Keratinocyte (primary cell): ENCODE measurements around the gene CD163. TPM values are rescaled to one million over a fixed set of nuclear protein-coding genes. Genes with fewer than 3 reads are reported as not detected.

Source experiments
- DNase-seq: peaks from one replicate; pipeline ENCODE4 v3.0.0-alpha.2; 2011; ENCODE audit warnings: low read depth, missing footprints, low spot score
- FAIRE-seq: peaks from 2 replicates; lab custom pipeline; 2011; peaks lifted over from hg19 to GRCh38; lab: Jason Lieb, UNC
- H2AFZ ChIP-seq: 2 replicates; pipeline ENCODE4 v1.6.0; 2012; ENCODE audit warnings: low read length, control low read depth, inconsistent platforms; ENCODE audit not compliant: control insufficient read depth
- H3K27ac ChIP-seq: 2 replicates; pipeline ENCODE4 v1.5.1; 2011; ENCODE audit warnings: low read length; ENCODE audit not compliant: control insufficient read depth, insufficient read depth
- H3K27me3 ChIP-seq: 3 replicates; pipeline ENCODE4 v1.6.0; 2011; ENCODE audit warnings: low read length; ENCODE audit not compliant: control insufficient read depth, insufficient read depth; ENCODE audit errors: extremely low read depth
- H3K36me3 ChIP-seq, 2 experiments: 2 replicates in 1 of 2; 3 replicates in 1 of 2; pipeline ENCODE4 v1.5.1; 2011; ENCODE audit warnings: low read length in 2 of 2, mild to moderate bottlenecking in 1 of 2; ENCODE audit not compliant: control insufficient read depth in 2 of 2, insufficient read depth in 2 of 2; ENCODE audit errors: extremely low read depth in 1 of 2
- H3K4me1 ChIP-seq: 3 replicates; pipeline ENCODE4 v1.5.1; 2011; ENCODE audit warnings: low read length; ENCODE audit not compliant: control insufficient read depth, insufficient read depth; ENCODE audit errors: extremely low read depth
- H3K4me2 ChIP-seq: 3 replicates; pipeline ENCODE4 v1.6.0; 2011; ENCODE audit warnings: low read depth, low read length; ENCODE audit not compliant: control insufficient read depth, insufficient read depth; ENCODE audit errors: extremely low read depth
- H3K4me3 ChIP-seq, 3 experiments: fragments of 200-600 bp in 1 of 3; sonication (generic) in 1 of 3; 2 replicates in 2 of 3; 3 replicates in 1 of 3; pipeline ENCODE4 v1.5.1; 2011 to 2016; ENCODE audit warnings: low read length in 3 of 3, mild to moderate bottlenecking in 3 of 3, control low read depth in 2 of 3, inconsistent platforms in 1 of 3, low read depth in 1 of 3, mixed read lengths in 1 of 3, mixed run types in 1 of 3, moderate library complexity in 1 of 3; ENCODE audit not compliant: control insufficient read depth in 2 of 3, insufficient read depth in 2 of 3; ENCODE audit errors: extremely low read depth in 1 of 3
- H3K79me2 ChIP-seq: 2 replicates; pipeline ENCODE4 v1.6.0; 2012; ENCODE audit warnings: low read length; ENCODE audit not compliant: control insufficient read depth, insufficient read depth
- H3K9ac ChIP-seq: 3 replicates; pipeline ENCODE4 v1.6.0; 2011; ENCODE audit warnings: low read length; ENCODE audit not compliant: control insufficient read depth, insufficient read depth; ENCODE audit errors: extremely low read depth
- H3K9me1 ChIP-seq: 3 replicates; pipeline ENCODE4 v1.6.0; 2011; ENCODE audit warnings: low read length; ENCODE audit not compliant: control insufficient read depth, insufficient read depth; ENCODE audit errors: extremely low read depth
- H3K9me3 ChIP-seq: 2 replicates; pipeline ENCODE4 v1.5.1; 2012; ENCODE audit warnings: low read depth, low read length; ENCODE audit not compliant: control insufficient read depth
- H4K20me1 ChIP-seq: 3 replicates; pipeline ENCODE4 v1.6.0; 2011; ENCODE audit warnings: low read length; ENCODE audit not compliant: control insufficient read depth, insufficient read depth; ENCODE audit errors: extremely low read depth
- CTCF ChIP-seq, 3 experiments: IDR thresholded peaks in 1 of 3; conservative IDR thresholded peaks in 1 of 3; optimal IDR thresholded peaks in 1 of 3; 2 replicates in 2 of 3; 3 replicates in 1 of 3; pipeline versions ENCODE3 to v1.5.1; 2011; ENCODE audit warnings: low read length in 3 of 3, mild to moderate bottlenecking in 3 of 3, moderate library complexity in 2 of 3, control low read depth in 1 of 3, inconsistent platforms in 1 of 3; ENCODE audit not compliant: insufficient read depth in 2 of 3; ENCODE audit errors: extremely low read depth in 1 of 3
- EZH2 ChIP-seq: IDR thresholded peaks from one replicate; pipeline ENCODE4 v1.6.1; 2012; ENCODE audit warnings: inconsistent platforms, mild to moderate bottlenecking, low read length, moderate library complexity
- dilution Hi-C: fragments of 300-500 bp; cut with MboI; formaldehyde crosslinking; loops from one replicate; pipeline ENCODE4 v1.7.0; 2020; ENCODE audit warnings: low sequenced_read_pairs; ENCODE audit not compliant: extremely low pct_ligation_motif_present
- polyA plus RNA-seq, 5 experiments: library from polyadenylated mRNA; depleted of rRNA in 3 of 5; stranded (reverse) in 3 of 5; stranded (forward) in 1 of 5; unstranded in 1 of 5; fragments of >200 nt; gene quantifications; 1 replicate in 1 of 5; 2 replicates in 3 of 5; 3 replicates in 1 of 5; pipeline versions ENCODE4 v1.2.1 to v1.2.3, GENCODE V29; 2011 to 2012; ENCODE audit warnings: missing spikeins in 2 of 5, low read depth in 1 of 5, low replicate concordance in 1 of 5

CD163 gene
- polyA plus RNA-seq, 1 donor (not counting 4 experiments of a cell fraction or from before 2014, with no cell fraction given), result 0.14 TPM

- H3K27me3 ChIP-seq, result no peaks in the 10 kb centered on the region
- no peaks in the 10 kb centered on the region for H3K9me3 ChIP-seq
- DNase-seq (no peak), FAIRE-seq (peak; percentile 36)
- H2AFZ ChIP-seq, result peak overlapping the region; percentile 54
- no peak overlapping the region for H3K9ac ChIP-seq
- TF ChIP-seq EZH2 (no peak), CTCF (optimal IDR thresholded peaks at IDR 0.05 in 1 of 3, IDR thresholded peaks at IDR 0.05 in 1 of 3, conservative IDR thresholded peaks at IDR 0.05 in 1 of 3; ENCODE audit: extremely low read depth in 1 of 3, insufficient read depth in 2 of 3, low read length in 3 of 3) (no peak)
- no peak overlapping the region for H3K4me2 ChIP-seq
- H3K79me2 ChIP-seq, result no peaks in the 10 kb centered on the region
- no peaks in the 10 kb centered on the region for H3K36me3 ChIP-seq
- no peak overlapping the region for H3K27ac ChIP-seq
- no peak overlapping the region for H3K4me3 ChIP-seq
- H3K4me1 ChIP-seq, result peaks cover 13% of the 10 kb centered on the region
- no peaks in the 10 kb centered on the region for H4K20me1 ChIP-seq
- dilution Hi-C loops, result no loop called here
- H3K9me1 ChIP-seq, result no peaks in the 10 kb centered on the region
These were observed 68.9 kb downstream of the CD163 start for GRCh38 chr12:7434670-7435069.

GRCh38 chr12:7433276-7433822 is 70.2 kb downstream of the CD163 start:
- Histone ChIP-seq H3K9ac (no peak overlapping the region), H3K9me3 (no peaks in the 10 kb centered on the region), H3K79me2 (no peaks in the 10 kb centered on the region), H3K27me3 (no peaks in the 10 kb centered on the region), H3K9me1 (no peaks in the 10 kb centered on the region), H3K4me3 (peak overlapping the region in 2 of 3 experiments; percentile 2 to 43), H3K4me2 (peak overlapping the region; percentile 63), H3K4me1 (peaks cover 13% of the 10 kb centered on the region), H4K20me1 (no peaks in the 10 kb centered on the region), H3K36me3 (no peaks in the 10 kb centered on the region), H3K27ac (peak overlapping the region; percentile 23), H2AFZ (peak overlapping the region; percentile 97)
- FAIRE-seq (peak; percentile 97), DNase-seq (peak; percentile 7)
- dilution Hi-C loops, result no loop called here
- TF ChIP-seq CTCF (optimal IDR thresholded peaks at IDR 0.05 in 1 of 3, IDR thresholded peaks at IDR 0.05 in 1 of 3, conservative IDR thresholded peaks at IDR 0.05 in 1 of 3; ENCODE audit: extremely low read depth in 1 of 3, insufficient read depth in 2 of 3, low read length in 3 of 3) (no peak), EZH2 (no peak)
